Measurements from ENCODE around the gene DCUN1D2. TPM values are rescaled to one million over a fixed set of nuclear protein-coding genes. Genes with fewer than 3 reads are reported as not detected.
"Not testable (repeated sequence)": the region's sequence is repeated elsewhere in the genome, so short reads cannot be mapped to it uniquely, and the experiment has no call there.

The DCUN1D2 gene
- total RNA-seq, 1 donor from 2014 or later, result 17.0 TPM

- no peak overlapping the region for H3K4me3 Mint-ChIP-seq (ENCODE audit: unreplicated experiment)
- H3K4me1 Mint-ChIP-seq (ENCODE audit: low read depth), result no peaks in the 10 kb centered on the region
- no peak for DNase-seq (ENCODE audit: low spot score)
- no peak for TF ChIP-seq CTCF (IDR thresholded peaks at IDR 0.05)
- peaks cover 35% of the 10 kb centered on the region for H3K36me3 Mint-ChIP-seq (ENCODE audit: low read depth)
- H3K27ac Mint-ChIP-seq (ENCODE audit: unreplicated experiment), result no peak overlapping the region
- H3K27me3 Mint-ChIP-seq (ENCODE audit: low read depth), result no peaks in the 10 kb centered on the region
- H3K9me3 Mint-ChIP-seq (ENCODE audit: low read depth), result no peaks in the 10 kb centered on the region
Measured at GRCh38 chr13:113475280-113475679, 15.2 kb downstream of the DCUN1D2 start.

- Mint-ChIP-seq H3K9me3 (ENCODE audit: low read depth) (no peaks in the 10 kb centered on the region), H3K27ac (ENCODE audit: unreplicated experiment) (no peak overlapping the region), H3K36me3 (ENCODE audit: low read depth) (peaks cover 35% of the 10 kb centered on the region), H3K27me3 (ENCODE audit: low read depth) (no peaks in the 10 kb centered on the region), H3K4me1 (ENCODE audit: low read depth) (no peaks in the 10 kb centered on the region), H3K4me3 (ENCODE audit: unreplicated experiment) (no peak overlapping the region)
- no peak for DNase-seq (ENCODE audit: low spot score)
- TF ChIP-seq CTCF (IDR thresholded peaks at IDR 0.05), result no peak
Measured at GRCh38 chr13:113474179-113474578, 16.3 kb downstream of the DCUN1D2 start.

DNA sequence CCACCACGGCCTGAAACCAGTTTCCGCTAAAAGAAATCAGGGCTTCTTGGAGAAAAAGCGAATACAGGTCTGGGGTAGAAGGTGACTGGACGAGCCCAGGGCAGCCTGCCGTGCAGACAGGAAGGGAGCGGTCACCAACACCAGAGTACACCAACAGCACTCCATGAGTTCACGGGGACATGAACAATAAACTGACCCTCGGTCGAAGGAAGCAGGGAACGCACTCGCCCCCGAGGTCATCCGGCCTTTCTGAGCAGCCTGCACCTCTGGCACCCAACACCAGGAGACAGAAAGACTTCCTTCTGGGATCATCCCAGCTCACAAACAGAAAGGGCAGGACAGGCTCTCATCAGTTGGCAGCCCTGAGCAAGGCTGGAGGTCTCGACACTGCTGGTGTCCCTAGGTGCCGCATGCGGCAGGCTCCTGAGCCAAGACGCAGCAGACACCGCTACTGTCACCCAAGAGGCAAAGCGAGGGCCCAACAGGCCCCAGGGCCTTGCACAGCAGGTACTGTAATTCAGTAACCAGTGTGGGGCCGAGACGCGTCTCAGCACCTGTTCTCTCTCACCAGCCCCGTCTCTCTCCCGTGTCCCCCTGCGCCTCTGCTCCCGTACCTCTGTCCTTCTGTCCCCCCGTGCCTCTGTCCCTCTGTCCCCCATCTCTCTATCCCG, 18.0 kb downstream of the DCUN1D2 start:
- H3K36me3 Mint-ChIP-seq (ENCODE audit: low read depth), result peaks cover 30% of the 10 kb centered on the region
- H3K4me3 Mint-ChIP-seq (ENCODE audit: unreplicated experiment), result no peak overlapping the region
- H3K4me1 Mint-ChIP-seq (ENCODE audit: low read depth), result peaks cover 3% of the 10 kb centered on the region
- no peak overlapping the region for H3K27ac Mint-ChIP-seq (ENCODE audit: unreplicated experiment)
- DNase-seq (ENCODE audit: low spot score), result no peak
- no peaks in the 10 kb centered on the region for H3K9me3 Mint-ChIP-seq (ENCODE audit: low read depth)
- TF ChIP-seq CTCF (IDR thresholded peaks at IDR 0.05), result no peak
- no peaks in the 10 kb centered on the region for H3K27me3 Mint-ChIP-seq (ENCODE audit: low read depth)

GRCh38 chr13:113471844-113472243, 18.7 kb downstream of the DCUN1D2 start:
- Mint-ChIP-seq H3K27me3 (ENCODE audit: low read depth) (no peaks in the 10 kb centered on the region), H3K36me3 (ENCODE audit: low read depth) (peaks cover 29% of the 10 kb centered on the region), H3K4me3 (ENCODE audit: unreplicated experiment) (no peak overlapping the region), H3K4me1 (ENCODE audit: low read depth) (peaks cover 3% of the 10 kb centered on the region), H3K9me3 (ENCODE audit: low read depth) (no peaks in the 10 kb centered on the region), H3K27ac (ENCODE audit: unreplicated experiment) (no peak overlapping the region)
- no peak for TF ChIP-seq CTCF (IDR thresholded peaks at IDR 0.05)
- DNase-seq (ENCODE audit: low spot score), result no peak

- H3K27me3 Mint-ChIP-seq (ENCODE audit: low read depth); H3K9me3 Mint-ChIP-seq (ENCODE audit: low read depth); H3K27ac Mint-ChIP-seq (ENCODE audit: unreplicated experiment); H3K4me1 Mint-ChIP-seq (ENCODE audit: low read depth); DNase-seq (ENCODE audit: low spot score); H3K4me3 Mint-ChIP-seq (ENCODE audit: unreplicated experiment): not testable (repeated sequence)
- H3K36me3 Mint-ChIP-seq (ENCODE audit: low read depth), result peaks cover 25% of the 10 kb centered on the region
Measured at GRCh38 chr13:113470635-113471163, 19.8 kb downstream of the DCUN1D2 start.

DNA sequence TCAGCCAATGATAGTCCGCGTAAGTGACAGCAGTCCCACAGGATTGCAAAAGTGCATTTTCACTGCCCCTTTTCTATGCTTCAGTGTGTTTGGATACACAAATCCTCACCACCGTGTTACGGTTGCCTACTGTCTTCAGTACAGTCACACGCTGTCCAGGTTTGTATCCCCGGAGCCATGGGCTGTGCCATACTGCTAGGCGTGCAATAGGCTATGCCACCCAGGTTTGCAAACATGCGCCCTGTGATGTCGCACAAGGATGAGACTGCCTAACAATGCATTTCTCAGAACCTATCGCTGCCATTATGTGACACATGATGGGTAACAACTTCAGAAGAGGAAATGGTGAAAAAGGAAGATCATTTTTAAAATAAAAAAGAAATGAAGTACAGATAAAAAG, 20.4 kb downstream of the DCUN1D2 start:
- Mint-ChIP-seq H3K27ac (ENCODE audit: unreplicated experiment) (no peak overlapping the region), H3K27me3 (ENCODE audit: low read depth) (no peaks in the 10 kb centered on the region), H3K4me3 (ENCODE audit: unreplicated experiment) (no peak overlapping the region), H3K4me1 (ENCODE audit: low read depth) (peaks cover 3% of the 10 kb centered on the region), H3K36me3 (ENCODE audit: low read depth) (peaks cover 23% of the 10 kb centered on the region), H3K9me3 (ENCODE audit: low read depth) (no peaks in the 10 kb centered on the region)
- DNase-seq (ENCODE audit: low spot score), result no peak
- TF ChIP-seq CTCF (IDR thresholded peaks at IDR 0.05), result no peak

Data from chondrocyte (in vitro differentiated cells).